Measurements from ENCODE around the gene PEF1.

- TF ChIP-seq, protein P1, sequence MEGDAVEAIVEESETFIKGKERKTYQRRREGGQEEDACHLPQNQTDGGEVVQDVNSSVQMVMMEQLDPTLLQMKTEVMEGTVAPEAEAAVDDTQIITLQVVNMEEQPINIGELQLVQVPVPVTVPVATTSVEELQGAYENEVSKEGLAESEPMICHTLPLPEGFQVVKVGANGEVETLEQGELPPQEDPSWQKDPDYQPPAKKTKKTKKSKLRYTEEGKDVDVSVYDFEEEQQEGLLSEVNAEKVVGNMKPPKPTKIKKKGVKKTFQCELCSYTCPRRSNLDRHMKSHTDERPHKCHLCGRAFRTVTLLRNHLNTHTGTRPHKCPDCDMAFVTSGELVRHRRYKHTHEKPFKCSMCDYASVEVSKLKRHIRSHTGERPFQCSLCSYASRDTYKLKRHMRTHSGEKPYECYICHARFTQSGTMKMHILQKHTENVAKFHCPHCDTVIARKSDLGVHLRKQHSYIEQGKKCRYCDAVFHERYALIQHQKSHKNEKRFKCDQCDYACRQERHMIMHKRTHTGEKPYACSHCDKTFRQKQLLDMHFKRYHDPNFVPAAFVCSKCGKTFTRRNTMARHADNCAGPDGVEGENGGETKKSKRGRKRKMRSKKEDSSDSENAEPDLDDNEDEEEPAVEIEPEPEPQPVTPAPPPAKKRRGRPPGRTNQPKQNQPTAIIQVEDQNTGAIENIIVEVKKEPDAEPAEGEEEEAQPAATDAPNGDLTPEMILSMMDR (conservative IDR thresholded peaks at IDR 0.05; ENCODE audit: low read length), result peak; percentile 77
- TF ChIP-seq EZH2phosphoT487 (IDR thresholded peaks at IDR 0.05; ENCODE audit: borderline replicate concordance, low read depth, low read length), result no peak
Measured at GRCh38 chr1:31633117-31633516, 11.6 kb downstream of the PEF1 start.

All from OCI-LY7 (cell line).